GM18526 (cell line): ENCODE measurements around the gene KCNN3.

ENCODE experiments used
- POLR2A ChIP-seq: IDR thresholded peaks from 3 replicates; pipeline ENCODE4 v1.6.1; 2011; ENCODE audit not compliant: insufficient read length; ENCODE audit errors: extremely low read depth

KCNN3 gene

DNA sequence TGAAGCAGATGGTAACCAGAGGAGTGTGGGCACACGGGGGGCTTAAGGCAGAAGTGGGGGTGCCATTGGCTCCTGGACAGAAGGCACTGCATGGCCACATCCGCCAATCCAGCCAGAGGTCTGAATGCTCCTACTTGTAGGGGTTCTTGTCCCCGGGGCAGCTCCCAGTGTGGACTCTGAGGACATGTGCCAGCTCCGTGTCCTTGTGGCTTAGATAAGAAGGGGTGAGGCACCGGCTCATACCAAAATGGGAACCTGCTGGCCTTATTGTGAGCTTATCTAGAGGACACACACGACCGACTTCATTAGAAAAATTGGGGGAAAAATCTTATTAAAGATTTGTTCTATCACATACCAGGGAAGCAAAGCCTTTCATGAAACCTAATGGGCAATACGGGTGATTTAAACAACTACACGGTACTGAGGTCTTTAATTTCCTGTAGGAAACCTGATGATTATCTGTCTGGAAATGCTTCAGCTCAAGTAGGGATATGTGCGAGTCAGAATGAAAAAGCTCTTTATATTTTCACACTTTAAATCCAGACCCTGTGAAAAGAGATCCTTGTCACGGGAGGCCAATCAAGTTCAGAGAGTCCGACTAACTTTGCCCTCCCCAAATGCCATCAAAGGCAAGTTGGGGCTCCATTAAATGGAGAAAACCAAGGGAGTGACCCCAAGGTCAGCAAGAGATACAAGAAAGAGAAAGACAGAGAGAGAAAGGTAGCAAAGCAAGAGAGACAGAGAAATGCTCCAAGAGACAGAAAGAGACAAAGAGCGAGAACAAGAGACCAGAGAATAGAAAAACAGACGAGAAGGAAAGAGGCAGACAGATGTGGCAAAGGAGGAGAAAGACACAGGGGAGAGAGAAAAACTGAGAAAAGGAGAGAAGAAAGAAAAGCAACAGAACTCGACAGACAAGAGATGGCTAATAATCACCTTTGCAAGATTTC lies 14.1 kb upstream of the KCNN3 start:
- TF ChIP-seq POLR2A: no peak

- TF ChIP-seq POLR2A: no peak
Measured at GRCh38 chr1:154881820-154882535, 11.9 kb upstream of the KCNN3 start.

DNA sequence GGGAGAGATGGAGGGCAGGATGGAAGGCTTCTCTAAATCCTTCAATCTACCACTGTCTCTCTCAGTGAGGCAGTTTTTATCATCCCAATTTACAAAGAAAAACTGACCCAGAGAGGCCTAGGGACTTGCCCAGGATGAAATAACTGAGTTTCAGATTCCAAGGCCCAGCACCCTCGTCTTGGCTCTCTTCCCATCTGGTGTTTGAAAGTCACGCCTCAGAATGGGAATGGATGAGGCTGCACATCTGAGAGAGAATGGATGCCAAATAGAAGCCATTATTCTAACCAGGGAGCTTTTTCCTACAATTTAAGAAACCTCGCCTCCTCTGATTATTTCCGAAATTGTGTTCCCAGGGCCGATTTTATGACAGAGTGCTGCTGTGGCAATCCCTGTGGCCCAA lies 10.6 kb upstream of the KCNN3 start:
- no peak for TF ChIP-seq POLR2A

DNA sequence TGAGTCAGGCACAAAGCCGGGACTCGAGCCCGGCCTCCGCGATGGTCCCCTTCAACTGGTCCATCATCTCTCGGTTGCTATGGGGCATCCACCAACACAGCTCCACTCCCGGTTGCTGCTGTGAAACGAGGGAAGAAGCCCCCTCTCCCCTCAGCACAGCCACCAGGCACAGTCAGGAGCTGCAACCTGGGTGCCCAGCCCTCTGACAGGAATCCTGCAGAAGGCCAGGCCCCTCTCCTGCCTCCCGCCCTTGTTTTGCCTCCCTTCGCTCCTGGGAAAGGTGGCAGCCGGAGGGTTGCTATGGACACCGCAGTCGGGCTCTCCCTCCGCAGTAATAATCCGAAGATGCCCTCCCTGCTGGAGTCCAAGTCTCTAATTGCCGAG lies 8.9 kb upstream of the KCNN3 start:
- TF ChIP-seq POLR2A: no peak

- no peak for TF ChIP-seq POLR2A
Measured at GRCh38 chr1:154878371-154879037, 8.4 kb upstream of the KCNN3 start.

DNA sequence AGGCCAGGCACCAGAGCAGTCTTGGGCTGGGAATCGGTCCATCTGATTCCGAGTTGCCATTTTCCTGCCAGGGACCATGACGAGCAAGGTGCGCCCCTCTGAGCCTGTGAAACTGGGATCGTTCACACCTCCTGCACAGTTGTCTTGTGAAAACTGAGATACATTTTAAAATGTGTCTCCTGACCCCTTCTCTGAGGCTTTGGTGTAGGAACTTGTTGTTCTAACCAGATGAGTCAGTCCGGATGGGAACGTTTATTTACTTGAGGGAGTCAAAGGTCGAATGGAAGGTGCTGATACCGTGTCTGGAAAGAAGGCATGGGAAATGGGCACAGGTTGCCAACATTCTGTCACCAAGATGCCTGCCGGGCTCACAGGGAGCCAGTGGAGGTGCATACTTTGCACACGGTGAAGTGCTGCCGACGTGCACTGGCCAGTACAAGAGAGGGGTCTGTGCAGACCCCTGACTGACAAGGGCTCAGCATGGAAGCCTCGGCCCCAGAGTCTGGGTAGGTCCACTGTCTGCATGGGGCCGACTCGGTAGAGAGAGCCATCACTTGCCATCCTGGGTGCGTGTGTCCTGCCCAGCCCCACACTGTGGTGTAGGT lies 7.4 kb upstream of the KCNN3 start:
- no peak for TF ChIP-seq POLR2A

DNA sequence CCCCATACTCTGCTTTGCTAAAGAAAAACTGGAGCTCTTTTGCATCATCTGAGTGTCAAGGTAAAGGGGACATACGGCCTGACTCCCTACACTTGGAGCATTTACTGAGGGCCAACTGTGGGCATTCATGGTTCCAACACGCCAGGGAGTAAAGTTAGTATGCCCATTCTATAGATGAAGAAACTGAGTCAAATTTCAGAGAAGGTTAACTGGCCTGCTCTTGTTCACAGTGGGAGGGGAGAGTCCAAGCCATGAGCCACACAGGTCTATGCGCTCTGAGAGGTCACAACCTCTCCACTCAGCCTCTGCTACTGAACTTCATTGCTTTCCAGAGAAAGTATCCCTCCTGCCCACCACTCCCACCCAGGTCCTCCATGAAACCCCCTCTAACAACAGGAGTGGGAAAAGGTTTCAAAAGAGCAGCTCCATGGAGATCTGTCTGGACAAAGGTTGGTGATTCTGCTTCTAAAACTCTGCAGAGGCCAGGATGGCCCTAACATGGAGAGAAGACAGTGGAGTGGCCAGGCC lies 6.8 kb upstream of the KCNN3 start:
- no peak for TF ChIP-seq POLR2A

DNA sequence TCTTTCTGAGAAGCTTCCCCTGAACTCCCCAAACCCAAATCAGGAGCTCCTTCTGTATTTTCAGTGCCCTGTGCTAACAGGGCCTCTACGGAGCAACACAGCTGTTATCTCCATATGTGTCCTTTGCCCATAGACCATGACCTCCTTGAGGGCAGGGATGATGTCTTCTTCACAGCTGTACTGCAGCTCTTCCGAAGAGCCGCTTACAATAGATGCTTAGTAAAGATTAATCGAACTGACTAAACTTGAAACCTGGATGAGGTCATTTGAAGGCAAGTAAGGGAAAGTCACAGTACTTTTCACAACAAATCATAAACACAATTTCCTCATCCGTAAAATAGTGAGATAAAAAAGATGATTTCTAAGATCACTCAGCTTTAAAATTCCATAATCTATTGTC lies 4.4 kb upstream of the KCNN3 start:
- TF ChIP-seq POLR2A: no peak

GRCh38 chr1:154873321-154873950 lies 3.4 kb upstream of the KCNN3 start:
- no peak for TF ChIP-seq POLR2A

- no peak for TF ChIP-seq POLR2A
Measured at GRCh38 chr1:154871374-154871773, 1.3 kb upstream of the KCNN3 start.

DNA sequence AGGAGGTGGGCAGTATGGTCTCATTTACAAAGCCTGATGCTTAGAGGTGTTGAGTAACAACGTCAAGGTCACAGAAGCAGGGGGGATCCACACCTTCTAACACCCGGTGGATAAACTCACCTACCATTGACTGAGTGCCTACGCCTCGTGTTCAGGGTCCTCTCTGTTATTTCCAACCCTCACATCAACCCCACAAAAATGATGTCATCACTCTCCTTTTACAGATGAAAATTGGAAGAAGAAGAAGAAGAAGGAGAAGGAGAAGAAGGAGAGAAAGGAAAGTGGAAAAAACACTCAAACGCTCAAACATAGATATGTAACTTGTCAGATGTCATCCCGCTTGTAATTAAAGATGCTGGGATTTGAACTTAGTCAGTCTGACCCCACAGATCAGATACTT lies 653 bp upstream of the KCNN3 start:
- TF ChIP-seq POLR2A: no peak

DNA sequence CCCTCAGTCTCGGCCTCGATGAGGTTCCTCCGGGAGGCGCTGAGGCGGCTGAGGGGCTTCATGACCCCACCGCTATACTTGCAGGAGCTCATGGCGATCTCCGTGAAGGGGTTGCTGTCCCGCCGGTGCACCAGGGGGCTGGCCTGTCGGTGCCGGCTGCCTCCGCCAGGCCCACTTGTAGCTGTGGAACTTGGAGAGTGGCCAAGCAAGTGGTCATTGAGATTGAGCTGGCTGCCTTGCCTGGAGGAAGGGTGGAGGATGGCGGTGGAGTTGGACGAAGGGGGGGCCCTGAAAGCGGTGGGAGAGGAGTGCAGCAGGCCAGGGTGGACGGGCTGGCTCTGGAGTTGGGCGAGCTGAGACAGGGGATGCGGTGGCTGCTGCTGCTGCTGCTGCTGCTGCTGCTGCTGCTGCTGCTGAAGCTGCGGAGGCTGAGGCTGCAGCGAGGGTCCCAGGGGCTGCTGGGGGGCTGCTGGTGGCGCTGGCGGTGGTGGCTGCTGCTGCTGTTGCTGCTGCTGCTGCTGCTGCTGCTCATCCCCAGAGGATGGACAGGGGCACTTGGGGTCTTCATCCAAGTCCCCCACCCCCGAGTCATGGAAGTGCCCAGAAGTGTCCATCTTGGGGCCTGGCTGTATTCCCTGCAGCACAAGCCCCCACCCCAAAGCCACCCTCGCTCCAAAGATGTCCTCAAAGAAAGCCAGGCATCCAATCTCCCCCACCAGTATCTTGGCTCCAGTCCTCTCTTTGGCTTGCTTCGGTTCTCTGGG lies 548 bp downstream of the KCNN3 start:
- TF ChIP-seq POLR2A: no peak

- TF ChIP-seq POLR2A: no peak
Measured at GRCh38 chr1:154867841-154868605, 2.1 kb downstream of the KCNN3 start.
